SKM-1 treated with dmso at 0.1 percent for 144 hours (cell line): ENCODE results near the gene SYTL1.

Experiments
- DNase-seq: peaks from one replicate; lab custom pipeline; 2025; ENCODE audit not compliant: unreplicated experiment; lab: John Stamatoyannopoulos, UW

SYTL1 gene

DNA sequence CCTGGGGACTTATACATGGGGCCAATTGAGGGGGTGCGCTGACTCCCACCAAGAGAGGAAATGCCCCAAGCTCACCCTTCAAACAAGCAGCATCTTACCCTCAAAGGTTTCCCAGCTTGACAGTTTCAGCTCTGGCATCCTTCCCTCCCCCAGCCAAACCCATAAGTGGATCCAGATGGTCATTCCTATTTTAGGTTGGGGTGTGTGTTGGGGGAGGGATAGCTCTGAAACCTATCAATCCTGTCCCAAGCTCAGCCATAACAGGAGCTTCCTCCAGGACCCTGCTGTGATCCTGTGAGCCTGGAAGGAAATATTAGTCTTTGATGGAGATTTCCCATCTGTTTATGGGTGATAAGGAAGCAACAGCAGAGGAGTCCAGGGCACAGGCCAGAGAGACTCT, 23.2 kb upstream of the SYTL1 start:
- no peak for DNase-seq

DNA sequence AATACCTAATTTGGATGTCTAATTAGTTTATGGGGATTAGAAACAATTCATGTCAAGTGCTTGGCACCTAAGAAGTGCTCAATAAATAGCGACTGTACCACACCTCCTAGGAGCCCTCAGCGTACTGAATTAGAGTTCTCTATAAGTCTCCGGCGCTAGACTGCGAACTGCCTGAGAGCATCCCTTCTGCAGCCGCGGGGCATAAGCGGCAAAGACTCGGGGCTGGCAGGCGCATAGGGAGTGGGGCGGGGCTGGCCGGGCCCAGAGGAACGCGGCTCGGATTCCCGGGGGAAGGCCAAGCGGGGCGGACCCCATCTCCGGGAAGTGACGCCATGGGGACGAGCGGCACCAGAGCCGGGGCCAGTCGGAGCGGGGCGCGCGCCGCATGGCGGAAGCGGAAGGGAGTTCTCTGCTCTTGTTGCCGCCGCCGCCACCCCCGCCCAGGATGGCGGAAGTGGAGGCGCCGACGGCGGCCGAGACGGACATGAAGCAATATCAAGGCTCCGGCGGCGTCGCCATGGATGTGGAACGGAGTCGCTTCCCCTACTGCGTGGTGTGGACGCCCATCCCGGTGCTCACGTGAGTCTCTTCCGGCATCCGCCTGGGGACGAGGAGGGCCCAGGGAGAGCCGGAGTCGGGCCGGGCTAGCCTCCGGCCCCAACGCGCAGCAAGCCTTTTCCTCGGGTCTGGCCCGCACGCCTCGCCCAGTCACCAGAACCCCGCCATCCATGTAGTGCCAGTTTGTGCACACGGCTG, 19.8 kb upstream of the SYTL1 start, which contains the start of gene TMEM222:
TSS of gene TMEM222 (plus strand) at position 351 of the 756 bp plus-strand sequence. CDS start at position 386, 35 bp downstream.
- DNase-seq, result peak; percentile 96

DNA sequence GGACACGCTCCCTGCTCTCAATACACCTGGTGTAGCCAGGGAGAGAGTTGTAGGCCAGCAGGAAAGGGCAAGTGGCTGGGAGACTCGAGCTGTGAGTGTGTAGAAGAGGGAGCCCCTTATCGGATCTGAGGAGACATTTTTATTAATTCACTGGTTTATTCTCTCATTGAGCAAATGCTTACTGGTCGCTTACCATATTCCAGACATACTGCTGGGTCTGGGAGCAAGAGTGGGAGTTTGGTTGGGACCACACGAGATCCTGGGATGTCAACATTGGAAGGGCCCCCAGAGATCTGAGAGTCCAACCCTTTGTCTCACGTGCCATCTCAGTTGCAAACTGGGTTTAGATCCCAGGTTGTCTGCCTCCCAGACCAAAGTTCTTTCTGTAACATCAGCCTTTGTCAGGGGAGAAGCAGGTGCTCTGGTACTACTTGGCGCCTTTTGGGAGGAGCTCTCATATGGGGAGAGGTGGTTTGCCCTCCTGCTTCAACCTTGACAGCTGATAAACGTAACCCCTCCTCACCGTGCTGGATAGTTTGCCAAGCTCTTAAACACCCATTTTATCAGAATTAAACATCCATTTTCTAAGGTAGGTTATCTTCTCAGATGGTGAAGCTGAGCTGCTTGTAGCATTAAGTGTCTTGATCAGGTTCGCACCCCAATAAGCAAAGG, 19.1 kb upstream of the SYTL1 start:
- DNase-seq, result no peak

DNA sequence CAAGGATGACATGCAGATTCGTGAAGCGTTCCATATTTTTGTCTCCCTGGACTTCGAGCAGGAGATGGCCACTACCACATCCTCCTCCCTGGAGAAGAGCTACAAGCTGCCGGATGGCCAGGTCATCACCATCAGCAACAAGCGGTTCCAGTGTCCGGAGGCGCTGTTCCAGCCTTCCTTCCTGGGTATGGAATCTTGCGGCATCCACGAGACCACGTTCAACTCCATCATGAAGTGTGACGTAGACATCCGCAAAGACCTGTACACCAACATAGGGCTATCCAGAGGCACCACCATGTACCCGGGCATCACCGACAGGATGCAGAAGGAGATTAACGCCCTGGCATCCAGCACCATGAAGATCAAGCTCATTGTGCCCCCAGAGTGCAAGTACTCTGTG, 16.5 kb upstream of the SYTL1 start:
- no peak for DNase-seq

DNA sequence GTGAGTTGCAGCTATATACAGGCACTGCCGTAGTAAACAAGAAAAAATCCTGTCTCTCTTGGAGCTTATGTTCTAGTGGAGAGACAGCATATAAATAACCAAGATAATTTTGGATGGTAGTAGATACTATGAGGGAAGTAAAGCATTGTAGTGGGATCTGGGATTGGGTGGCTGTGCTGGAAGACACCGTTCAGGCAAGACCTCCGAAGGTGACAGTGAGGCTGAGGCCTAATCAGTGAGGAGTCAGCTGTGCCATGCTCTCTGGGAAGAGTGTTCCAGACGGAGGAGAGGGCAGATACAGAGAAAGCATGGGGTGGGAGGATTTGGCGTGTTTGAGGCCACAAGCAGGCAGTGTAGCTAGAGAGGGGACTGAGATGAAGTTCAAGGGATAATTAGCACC, 13.9 kb upstream of the SYTL1 start:
- DNase-seq, result no peak

DNA sequence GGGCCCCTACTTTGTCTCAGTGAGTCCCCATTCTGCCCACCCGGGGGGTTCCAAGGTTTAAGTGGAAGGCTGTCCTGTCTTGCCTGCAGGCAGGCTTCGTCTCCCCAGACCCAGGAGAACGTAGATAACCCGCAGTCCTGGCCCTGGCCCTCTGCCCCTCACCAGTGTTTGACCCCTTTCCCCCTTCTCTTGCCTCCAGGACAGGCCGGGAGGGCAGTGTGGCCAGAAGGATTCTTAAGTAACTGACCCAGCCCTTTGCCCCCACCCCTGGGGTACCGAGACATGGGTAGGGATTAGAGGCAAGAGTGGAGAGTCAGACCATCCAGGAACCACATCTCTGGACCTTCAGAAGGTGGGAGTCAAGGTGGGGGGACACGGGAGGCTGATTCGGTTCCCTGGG, 11.0 kb upstream of the SYTL1 start:
- DNase-seq, result no peak

DNA sequence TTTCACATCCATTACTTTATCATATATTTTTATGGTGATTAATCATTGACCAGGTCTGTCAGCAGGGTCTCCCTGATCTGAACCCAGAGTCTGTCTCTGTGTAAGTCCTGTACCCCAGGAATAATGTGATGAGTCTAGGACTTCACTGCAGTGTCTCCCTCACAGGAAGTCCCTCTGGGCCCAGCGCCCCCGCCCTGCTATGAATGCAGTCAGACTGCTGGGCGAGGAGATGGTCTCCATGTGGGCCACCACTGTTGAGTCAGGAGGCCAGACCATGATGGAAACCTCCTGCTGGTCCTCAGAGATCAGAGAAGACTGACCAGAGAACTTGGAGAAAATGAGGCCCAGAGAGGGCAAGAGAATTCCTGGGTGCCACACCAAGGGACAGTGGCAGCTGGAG, 10.4 kb upstream of the SYTL1 start:
- no peak for DNase-seq

DNA sequence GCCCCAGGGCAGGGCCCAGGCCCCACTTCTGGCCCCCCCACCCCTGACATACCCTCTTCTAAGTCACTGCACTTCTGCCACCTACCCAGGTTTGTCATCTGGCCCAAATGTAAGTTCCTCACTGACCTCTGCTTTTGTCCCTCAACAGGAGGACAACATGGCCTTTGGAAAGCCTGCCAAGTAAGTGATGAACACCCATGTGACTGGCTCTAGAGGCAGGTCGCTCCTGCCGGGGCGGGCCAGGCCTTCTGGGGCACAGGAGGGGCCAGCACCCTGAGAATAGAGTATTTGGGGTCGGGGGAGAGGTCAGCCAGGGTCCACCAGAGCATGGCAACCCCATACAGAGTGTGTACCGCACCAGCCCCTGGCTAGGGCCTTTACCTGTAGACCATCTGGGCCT, 9.9 kb upstream of the SYTL1 start:
- no peak for DNase-seq

DNA sequence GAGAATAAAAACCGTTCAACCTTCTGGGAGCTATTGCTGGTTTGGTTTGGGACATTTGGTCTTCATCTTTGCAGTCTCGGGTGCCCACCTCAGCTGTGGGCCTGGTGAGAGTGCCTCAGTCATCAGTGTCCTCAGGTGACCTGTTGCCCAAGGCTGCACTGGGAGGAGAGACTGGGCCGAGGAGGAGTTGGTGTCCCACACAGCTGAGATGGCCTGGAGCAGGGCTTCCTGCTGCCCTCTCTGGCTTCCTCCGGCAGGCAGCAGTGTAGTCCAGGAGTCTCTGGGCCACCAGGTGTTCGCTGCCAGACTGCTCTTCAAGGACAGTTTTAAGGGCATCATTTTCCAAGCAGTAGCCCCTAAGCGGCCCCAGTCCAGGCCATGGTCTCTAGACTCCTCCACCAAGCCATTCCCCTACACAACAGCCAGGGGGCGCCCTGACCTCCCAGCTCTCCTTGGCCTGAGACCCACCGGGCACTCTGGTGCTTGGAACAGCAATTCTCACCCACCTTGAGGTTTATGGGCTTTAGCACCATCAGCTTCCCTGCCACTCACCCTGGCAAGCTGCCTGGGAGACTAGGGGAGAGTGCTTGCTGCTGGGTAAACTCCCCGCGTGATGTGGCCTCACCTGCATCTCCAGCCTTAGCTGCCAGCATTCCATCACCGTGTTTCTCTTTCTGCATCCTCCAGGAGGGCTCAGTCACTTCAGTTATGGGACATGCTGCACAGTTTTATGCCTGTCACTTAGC, 9.1 kb upstream of the SYTL1 start:
- peak; percentile 39 for DNase-seq

DNA sequence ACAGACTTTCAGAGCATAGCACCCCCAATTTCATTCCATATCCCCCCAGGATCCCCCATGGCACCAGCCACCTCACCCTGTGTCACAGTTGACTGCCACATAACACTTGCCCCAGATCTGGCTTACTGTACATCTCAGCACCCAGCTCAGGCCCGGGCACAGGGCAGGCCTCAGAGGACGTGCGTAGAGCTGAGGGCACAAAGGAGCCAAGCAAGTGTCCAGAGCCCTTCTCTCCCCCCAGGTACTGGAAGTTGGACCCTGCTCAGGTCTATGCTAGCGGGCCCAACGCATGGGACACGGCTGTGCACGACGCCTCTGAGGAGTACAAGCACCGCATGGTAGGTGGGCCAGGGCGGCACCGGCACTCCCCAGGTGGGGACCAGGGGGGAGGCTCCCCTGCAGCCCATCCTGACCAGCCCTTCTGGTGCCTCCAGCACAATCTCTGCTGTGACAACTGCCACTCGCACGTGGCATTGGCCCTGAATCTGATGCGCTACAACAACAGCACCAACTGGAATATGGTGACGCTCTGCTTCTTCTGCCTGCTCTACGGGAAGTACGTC, 8.0 kb upstream of the SYTL1 start:
- DNase-seq, result no peak

DNA sequence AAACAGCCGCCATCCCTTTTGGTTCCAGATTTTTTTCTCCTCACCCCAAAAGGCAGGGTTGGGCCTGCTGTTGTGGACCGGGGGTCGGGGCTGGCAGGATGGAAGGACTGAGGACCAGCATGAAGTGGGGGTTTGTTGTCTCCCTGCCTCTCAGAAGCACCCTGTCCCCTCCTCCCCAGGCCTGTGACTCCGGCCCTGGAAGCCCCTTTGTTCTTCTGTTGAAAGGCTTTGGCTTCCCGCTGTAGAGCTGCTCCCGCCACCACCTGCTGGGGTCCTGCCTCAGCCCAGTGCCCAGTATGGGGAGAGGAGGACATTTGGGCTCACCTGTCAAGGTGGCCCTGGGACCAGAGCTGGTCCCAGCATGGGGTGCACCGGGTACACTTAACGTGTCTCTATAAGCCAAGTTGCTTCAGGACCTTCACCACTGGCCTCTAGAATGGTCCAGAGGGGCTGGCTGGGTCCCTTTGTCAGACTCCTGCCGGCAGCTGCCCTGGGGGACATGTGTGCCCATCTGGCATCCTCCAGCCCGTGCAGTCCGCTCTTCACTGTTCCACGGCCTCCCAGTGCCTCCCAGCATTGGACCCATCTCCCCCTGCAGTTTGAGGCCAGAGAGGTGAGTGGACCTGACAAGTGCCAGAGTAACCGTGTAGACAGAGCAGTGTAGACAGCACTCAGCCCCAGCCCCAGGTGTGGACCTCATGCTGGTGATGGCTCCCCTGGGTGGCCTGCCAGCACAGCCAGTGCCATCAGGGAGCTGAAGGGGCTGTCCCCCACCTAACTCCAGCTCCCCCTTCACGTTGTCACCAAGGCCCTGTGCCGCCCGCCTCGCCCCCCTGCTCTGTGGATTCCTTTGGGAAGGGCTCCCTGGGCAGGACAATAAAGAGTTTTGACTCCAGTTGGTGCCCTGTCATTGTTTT, 6.1 kb upstream of the SYTL1 start:
- no peak for DNase-seq

DNA sequence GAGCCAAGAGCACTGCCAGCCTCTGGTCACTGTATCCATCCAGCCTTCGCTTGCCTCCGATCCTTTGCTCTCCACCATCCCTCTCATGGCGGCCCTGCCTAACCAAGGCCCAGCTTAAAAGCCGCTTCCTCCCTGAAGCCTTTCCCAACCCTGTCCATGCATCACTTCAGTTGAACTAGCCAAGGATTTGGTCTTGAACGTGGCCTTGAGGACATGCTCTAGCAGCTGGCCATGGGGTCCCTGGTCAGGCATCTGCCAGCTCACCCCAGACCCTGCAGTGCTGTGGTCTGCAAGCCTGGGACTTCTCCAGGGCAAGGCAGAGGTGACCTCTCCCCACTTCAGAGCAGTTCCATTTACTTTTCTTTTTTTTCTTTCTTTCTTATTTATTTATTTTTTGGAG, 5.1 kb upstream of the SYTL1 start:
- DNase-seq, result no peak

DNA sequence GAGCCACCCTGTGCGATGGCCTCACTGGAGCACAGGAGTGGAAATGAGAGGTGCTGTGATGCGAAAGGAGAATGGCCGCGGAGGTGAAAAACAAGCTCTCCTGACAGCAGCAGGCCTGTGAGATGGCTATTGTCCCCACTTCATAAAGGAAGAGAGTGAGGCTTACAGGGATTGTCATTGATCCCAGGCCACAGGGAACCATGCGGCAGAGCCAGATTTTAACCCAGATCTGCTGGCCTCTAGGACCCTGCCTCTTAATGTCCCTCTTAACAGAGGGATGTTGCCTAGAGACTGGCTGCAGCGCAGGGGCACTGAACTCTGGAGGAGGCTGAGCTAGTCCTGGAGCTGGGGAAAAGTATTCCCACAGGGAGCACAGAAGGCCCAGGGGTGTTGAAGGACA, 3.1 kb upstream of the SYTL1 start:
- DNase-seq, result no peak

DNA sequence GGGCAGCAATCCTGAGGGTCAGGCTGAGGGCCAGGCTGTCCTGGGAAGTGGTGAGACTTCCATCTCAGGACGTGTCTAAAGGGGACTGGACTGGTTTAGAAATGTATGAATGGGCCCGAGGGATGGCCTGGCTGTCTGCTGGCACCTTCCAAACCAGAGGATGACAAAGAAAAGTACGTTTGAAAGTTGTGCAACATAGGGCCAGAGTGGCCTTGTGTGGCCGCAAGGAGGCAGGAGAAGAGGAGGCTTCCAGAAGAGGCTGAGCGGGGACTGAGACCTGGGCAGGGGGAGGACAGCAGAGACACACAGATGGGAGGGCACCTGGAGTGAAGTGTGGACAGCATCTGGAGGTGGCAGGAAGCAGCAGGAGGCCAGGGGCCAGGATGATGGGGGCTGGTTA, 2.6 kb upstream of the SYTL1 start:
- DNase-seq, result peak; percentile 26

DNA sequence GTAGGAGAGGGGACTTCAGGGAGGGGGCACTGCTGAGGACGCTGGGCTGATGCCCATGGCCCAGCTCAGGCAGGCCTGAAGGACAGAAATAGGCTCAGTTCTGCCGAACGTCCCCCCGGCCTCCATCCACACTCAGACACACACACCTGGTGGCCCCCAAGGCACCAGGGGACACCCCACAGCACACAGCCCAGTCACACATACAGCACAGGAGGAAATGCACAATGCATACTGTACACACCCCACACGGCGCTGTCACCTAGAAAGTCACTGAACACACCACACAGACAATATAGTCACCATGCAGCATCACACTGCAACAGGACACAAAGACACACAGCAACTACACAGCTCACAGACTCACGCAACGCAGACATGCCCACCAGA, 562 bp downstream of the SYTL1 start:
- DNase-seq, result no peak

DNA sequence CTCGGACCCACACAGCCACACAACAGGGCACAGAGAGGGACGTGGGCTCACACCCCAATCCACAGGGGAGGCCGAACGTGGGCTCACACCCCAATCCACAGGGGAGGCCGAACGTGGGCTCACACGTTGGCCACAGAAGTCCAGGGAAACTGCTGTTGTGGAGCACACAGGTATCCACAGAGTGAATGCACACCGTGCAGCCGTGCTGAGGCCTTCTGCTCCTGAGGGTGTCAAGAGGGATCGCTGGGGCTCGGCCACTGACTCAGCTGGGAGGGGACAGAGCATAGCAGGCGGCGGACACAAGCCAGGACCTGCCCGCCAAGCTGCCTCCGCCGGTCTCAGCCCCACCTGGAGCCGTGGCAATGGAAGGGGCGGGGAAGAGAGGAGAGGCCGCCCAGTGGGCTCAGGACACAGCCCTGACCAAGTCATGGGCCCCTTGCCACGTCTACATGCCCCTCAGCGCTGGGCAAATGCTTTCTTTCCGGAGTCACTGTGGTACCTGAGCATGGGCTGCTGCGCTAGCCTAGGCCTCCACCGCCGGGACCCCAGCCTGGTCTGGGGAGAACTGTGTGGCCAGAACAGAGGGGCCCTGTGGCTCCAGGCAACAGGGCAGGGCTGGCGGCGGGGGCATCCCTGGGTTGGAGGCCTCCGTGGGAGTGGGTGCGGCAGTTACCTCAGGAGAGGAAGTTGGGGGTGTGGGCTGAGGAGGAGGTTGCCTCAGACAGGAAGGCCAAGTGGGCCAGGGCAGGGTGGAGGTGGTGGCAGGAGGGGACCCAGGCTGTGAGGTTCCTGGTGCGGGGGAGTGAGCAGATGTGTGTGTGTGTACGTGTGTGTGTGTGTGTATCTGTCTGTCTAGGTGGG, 1.2 kb downstream of the SYTL1 start:
- peak; percentile 91 for DNase-seq

DNA sequence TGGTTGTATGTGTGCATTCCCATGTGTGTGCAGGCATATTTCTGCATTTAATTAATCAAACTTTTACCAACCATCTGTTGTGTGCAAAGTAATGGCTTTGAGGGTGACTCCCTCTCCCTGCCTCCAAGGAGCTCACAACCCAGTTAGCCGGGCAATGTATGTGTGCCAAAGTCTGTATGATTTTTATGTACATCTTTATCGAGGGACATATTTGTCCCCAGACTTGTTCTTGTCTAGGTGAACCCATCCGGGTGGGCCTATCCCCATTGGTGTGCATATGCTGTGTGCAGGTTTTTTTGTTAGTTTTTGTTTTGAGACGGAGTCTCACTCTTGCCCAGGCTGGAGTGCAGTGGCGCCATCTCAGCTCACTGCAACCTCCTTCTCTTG, 1.8 kb downstream of the SYTL1 start:
- DNase-seq, result no peak

DNA sequence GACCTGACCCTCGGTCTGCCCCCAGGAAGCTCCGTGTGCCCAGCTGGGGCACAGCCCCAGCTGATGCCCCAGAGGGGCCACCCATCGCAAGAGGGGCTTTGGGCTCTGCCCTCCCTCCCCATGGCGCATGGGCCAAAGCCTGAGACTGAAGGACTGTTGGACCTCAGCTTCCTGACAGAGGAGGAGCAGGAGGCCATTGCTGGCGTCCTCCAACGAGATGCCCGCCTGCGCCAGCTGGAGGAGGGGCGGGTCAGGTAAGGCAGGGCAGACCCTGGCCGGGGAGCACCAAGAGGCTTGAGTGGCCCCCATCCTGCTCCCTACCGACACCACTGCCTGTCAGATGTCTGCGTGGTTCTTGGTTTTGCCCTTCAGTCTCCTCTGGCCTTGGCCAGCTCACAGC, 3.5 kb downstream of the SYTL1 start:
- no peak for DNase-seq

DNA sequence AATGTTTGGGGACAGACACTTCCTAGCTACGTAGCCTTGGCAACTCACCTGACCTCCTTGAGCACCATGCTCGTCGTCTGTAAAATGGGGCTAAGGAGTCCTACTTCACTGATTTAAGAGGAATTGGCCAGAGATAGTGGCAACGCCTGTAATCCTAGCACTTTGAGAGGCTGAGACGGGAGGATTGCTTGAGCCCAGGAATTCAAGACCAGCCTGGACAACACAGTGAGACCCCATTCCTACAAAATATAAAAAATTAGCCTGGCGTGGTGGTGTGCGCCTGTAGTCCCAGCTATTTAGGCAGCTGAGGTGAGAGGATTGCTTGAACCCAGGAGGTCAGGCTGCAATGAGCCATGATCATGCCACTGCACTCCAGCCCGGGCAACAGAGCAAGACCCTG, 4.5 kb downstream of the SYTL1 start:
- no peak for DNase-seq
